Activated CD4-positive, alpha-beta T cell treated with anti-CD3 and anti-CD28 coated beads, Interleukin-2, Interleukin-6, amounts not matched to agents 100 ng/mL and 50 ng/mL, durations not matched to agents 16 hours and 8 hours (primary cell): ENCODE results near the gene MYO5A.
"Not testable (repeated sequence)": the region's sequence is repeated elsewhere in the genome, so short reads cannot be mapped to it uniquely, and the experiment has no call there.

Experiments
- DNase-seq: peaks from one replicate; pipeline ENCODE4 v3.0.0-alpha.2; 2020

MYO5A gene

GRCh38 chr15:52503788-52504496, 24.7 kb downstream of the MYO5A start:
- DNase-seq: no peak

GRCh38 chr15:52502608-52503007, 26.1 kb downstream of the MYO5A start:
- no peak for DNase-seq

GRCh38 chr15:52499506-52499905, 29.2 kb downstream of the MYO5A start:
- no peak for DNase-seq

GRCh38 chr15:52498706-52499105, 30.0 kb downstream of the MYO5A start:
- DNase-seq: no peak

- peak; percentile 55 for DNase-seq
Observed at GRCh38 chr15:52496776-52497470, 31.8 kb downstream of the MYO5A start.

GRCh38 chr15:52496175-52496574, 32.5 kb downstream of the MYO5A start:
- DNase-seq: no peak

GRCh38 chr15:52495125-52495524, 33.6 kb downstream of the MYO5A start:
- DNase-seq: no peak

- no peak for DNase-seq
Observed at GRCh38 chr15:52493968-52494367, 34.7 kb downstream of the MYO5A start.

- DNase-seq: no peak
Observed at GRCh38 chr15:52492132-52492531, 36.5 kb downstream of the MYO5A start.

- no peak for DNase-seq
Observed at GRCh38 chr15:52491472-52491871, 37.2 kb downstream of the MYO5A start.

GRCh38 chr15:52489430-52489829, 39.2 kb downstream of the MYO5A start:
- DNase-seq: not testable (repeated sequence)

GRCh38 chr15:52488830-52489229, 39.9 kb downstream of the MYO5A start:
- DNase-seq: no peak

GRCh38 chr15:52486003-52486996, 42.4 kb downstream of the MYO5A start:
- DNase-seq: no peak

GRCh38 chr15:52485290-52485689, 43.4 kb downstream of the MYO5A start:
- no peak for DNase-seq

- DNase-seq: peak; percentile 56
Observed at GRCh38 chr15:52483707-52484106, 45.0 kb downstream of the MYO5A start.

GRCh38 chr15:52481915-52482314, 46.8 kb downstream of the MYO5A start:
- peak; percentile 76 for DNase-seq

GRCh38 chr15:52480990-52481389, 47.7 kb downstream of the MYO5A start:
- no peak for DNase-seq

GRCh38 chr15:52466716-52467115, 62.0 kb downstream of the MYO5A start:
- no peak for DNase-seq

GRCh38 chr15:52466134-52466701, 62.5 kb downstream of the MYO5A start:
- DNase-seq: peak; percentile 83

- DNase-seq: peak; percentile 77
Observed at GRCh38 chr15:52464478-52464877, 64.2 kb downstream of the MYO5A start.

- no peak for DNase-seq
Observed at GRCh38 chr15:52464040-52464439, 64.6 kb downstream of the MYO5A start.

- peak; percentile 26 for DNase-seq
Observed at GRCh38 chr15:52463638-52464037, 65.0 kb downstream of the MYO5A start.

- DNase-seq: no peak
Observed at GRCh38 chr15:52462806-52463360, 65.8 kb downstream of the MYO5A start.
